DOHH2 (cell line): ENCODE results near the gene CDHR3.

Experiments used
- H3F3A ChIP-seq: fragments of 200-600 bp; sonication (generic), shearing (Covaris generic); 2 replicates; pipeline ENCODE4 v1.6.0; 2016; ENCODE audit warnings: antibody characterized with exemption, mild to moderate bottlenecking; ENCODE audit not compliant: control insufficient read depth, insufficient read depth
- H3K27ac ChIP-seq: fragments of 200-600 bp; sonication (generic); 2 replicates; pipeline ENCODE4 v1.5.1; 2014; ENCODE audit warnings: low read depth, mild to moderate bottlenecking, low read length, moderate library complexity
- H3K27me3 ChIP-seq: fragments of 200-600 bp; sonication (generic); 2 replicates; pipeline ENCODE4 v1.6.1; 2014; ENCODE audit warnings: mild to moderate bottlenecking, low read length, mixed read lengths; ENCODE audit not compliant: control insufficient read depth
- H3K36me3 ChIP-seq: fragments of 200-600 bp; sonication (generic); 2 replicates; pipeline ENCODE4 v1.6.1; 2014; ENCODE audit warnings: mild to moderate bottlenecking, low read length, moderate library complexity, mixed read lengths; ENCODE audit not compliant: control insufficient read depth
- H3K4me1 ChIP-seq: fragments of 200-600 bp; sonication (generic); 2 replicates; pipeline ENCODE4 v1.6.1; 2014; ENCODE audit warnings: mild to moderate bottlenecking, low read length, mixed read lengths; ENCODE audit not compliant: control insufficient read depth
- H3K4me2 ChIP-seq: fragments of 200-600 bp; sonication (generic); 2 replicates; pipeline ENCODE4 v1.6.0; 2014; ENCODE audit warnings: mild to moderate bottlenecking, low read length, moderate library complexity
- H3K4me3 ChIP-seq: fragments of 200-600 bp; sonication (generic); 2 replicates; pipeline ENCODE4 v1.5.1; 2014; ENCODE audit warnings: mild to moderate bottlenecking, low read length, mixed read lengths
- H3K79me2 ChIP-seq: fragments of 200-600 bp; sonication (generic); 2 replicates; pipeline ENCODE4 v1.6.1; 2014; ENCODE audit warnings: mild to moderate bottlenecking, low read length, mixed read lengths; ENCODE audit not compliant: control insufficient read depth
- H3K9me2 ChIP-seq: fragments of 200-600 bp; sonication (generic); replicated peaks from 2 replicates; pipeline ENCODE4 v1.6.1; 2014; ENCODE audit warnings: mild to moderate bottlenecking, low read length, mixed read lengths; ENCODE audit not compliant: control insufficient read depth
- H3K9me3 ChIP-seq: fragments of 200-600 bp; sonication (generic); 2 replicates; pipeline ENCODE4 v1.6.1; 2014; ENCODE audit warnings: antibody characterized with exemption, low read length, mixed read lengths; ENCODE audit not compliant: control insufficient read depth, insufficient read depth
- H4K20me1 ChIP-seq: fragments of 200-600 bp; sonication (generic); 2 replicates; pipeline ENCODE4 v1.6.0; 2014; ENCODE audit warnings: low read depth, mild to moderate bottlenecking, antibody characterized with exemption, low read length, moderate library complexity; ENCODE audit not compliant: control insufficient read depth, insufficient read depth
- CTCF ChIP-seq: fragments of 200-600 bp; sonication (generic); IDR thresholded peaks from one replicate; pipeline ENCODE4 v1.5.1; 2014; ENCODE audit warnings: antibody characterized with exemption, mild to moderate bottlenecking, low read depth, low read length; ENCODE audit not compliant: poor library complexity, severe bottlenecking
- EZH2phosphoT487 ChIP-seq: fragments of 200-600 bp; sonication (generic); IDR thresholded peaks from 2 replicates; pipeline ENCODE4 v1.6.1; 2017; ENCODE audit warnings: borderline replicate concordance, mild to moderate bottlenecking, antibody characterized with exemption, low read length, moderate library complexity, mixed read lengths

Gene CDHR3

GRCh38 chr7:106023369-106024322 lies 60.6 kb downstream of the CDHR3 start:
- peaks cover 77% of the 10 kb centered on the region for H3K4me1 ChIP-seq
- H3K79me2 ChIP-seq: no peaks in the 10 kb centered on the region
- no peaks in the 10 kb centered on the region for H3K27me3 ChIP-seq
- H3K27ac ChIP-seq: peak overlapping the region; percentile 79
- TF ChIP-seq EZH2phosphoT487 (no peak), CTCF (no peak)
- no peaks in the 10 kb centered on the region for H3K9me3 ChIP-seq
- no peaks in the 10 kb centered on the region for H3K9me2 ChIP-seq
- no peaks in the 10 kb centered on the region for H3K36me3 ChIP-seq
- H3K4me2 ChIP-seq: peak overlapping the region; percentile 76
- H4K20me1 ChIP-seq: no peaks in the 10 kb centered on the region
- peaks cover 8% of the 10 kb centered on the region; the same call in 1 of the 2 replicates for H3F3A ChIP-seq
- H3K4me3 ChIP-seq: peak overlapping the region; percentile 57

GRCh38 chr7:106026101-106026500 lies 63.0 kb downstream of the CDHR3 start:
- TF ChIP-seq EZH2phosphoT487 (no peak), CTCF (no peak)
- no peaks in the 10 kb centered on the region for H3K27me3 ChIP-seq
- H3K4me2 ChIP-seq: 0 out of 2 replicates have a peak overlapping the region, but pooled peaks have one; percentile 2
- H3K4me3 ChIP-seq: no peak overlapping the region
- no peak overlapping the region for H3K27ac ChIP-seq
- H3K4me1 ChIP-seq: peaks cover 85% of the 10 kb centered on the region
- no peaks in the 10 kb centered on the region for H3K79me2 ChIP-seq
- no peaks in the 10 kb centered on the region for H3K36me3 ChIP-seq
- peaks cover 8% of the 10 kb centered on the region; the same call in 1 of the 2 replicates for H3F3A ChIP-seq
- no peaks in the 10 kb centered on the region for H4K20me1 ChIP-seq
- no peaks in the 10 kb centered on the region for H3K9me3 ChIP-seq
- H3K9me2 ChIP-seq: no peaks in the 10 kb centered on the region

- H3K4me3 ChIP-seq: no peak overlapping the region
- H3K79me2 ChIP-seq: no peaks in the 10 kb centered on the region
- H3K9me3 ChIP-seq: 0 out of 2 replicates have a peak, but pooled peaks cover 7% of the 10 kb centered on the region
- H3K4me1 ChIP-seq: peaks cover 72% of the 10 kb centered on the region
- TF ChIP-seq CTCF (no peak), EZH2phosphoT487 (no peak)
- H3K36me3 ChIP-seq: no peaks in the 10 kb centered on the region
- no peak overlapping the region for H3K4me2 ChIP-seq
- no peaks in the 10 kb centered on the region for H3K9me2 ChIP-seq
- H3F3A ChIP-seq: no peaks in the 10 kb centered on the region
- no peaks in the 10 kb centered on the region for H4K20me1 ChIP-seq
- no peaks in the 10 kb centered on the region for H3K27me3 ChIP-seq
- no peak overlapping the region for H3K27ac ChIP-seq
These were observed 66.4 kb downstream of the CDHR3 start for GRCh38 chr7:106029451-106029850.
